Activated naive CD4-positive, alpha-beta T cell treated with anti-CD3 and anti-CD28 coated beads, Interleukin-2, amount 50 U/mL, for 16 hours (primary cell): ENCODE data around the gene DNAJC15.
"Not testable (repeated sequence)": the region's sequence is repeated elsewhere in the genome, so short reads cannot be mapped to it uniquely, and the experiment has no call there.

Experiments used
- DNase-seq: peaks from one replicate; pipeline ENCODE4 v3.0.0-alpha.2; 2020

The DNAJC15 gene

GRCh38 chr13:43046259-43046658, 22.9 kb downstream of the DNAJC15 start:
- no peak for DNase-seq

GRCh38 chr13:43054803-43055802, 31.7 kb downstream of the DNAJC15 start:
- DNase-seq = peak; percentile 21

DNA sequence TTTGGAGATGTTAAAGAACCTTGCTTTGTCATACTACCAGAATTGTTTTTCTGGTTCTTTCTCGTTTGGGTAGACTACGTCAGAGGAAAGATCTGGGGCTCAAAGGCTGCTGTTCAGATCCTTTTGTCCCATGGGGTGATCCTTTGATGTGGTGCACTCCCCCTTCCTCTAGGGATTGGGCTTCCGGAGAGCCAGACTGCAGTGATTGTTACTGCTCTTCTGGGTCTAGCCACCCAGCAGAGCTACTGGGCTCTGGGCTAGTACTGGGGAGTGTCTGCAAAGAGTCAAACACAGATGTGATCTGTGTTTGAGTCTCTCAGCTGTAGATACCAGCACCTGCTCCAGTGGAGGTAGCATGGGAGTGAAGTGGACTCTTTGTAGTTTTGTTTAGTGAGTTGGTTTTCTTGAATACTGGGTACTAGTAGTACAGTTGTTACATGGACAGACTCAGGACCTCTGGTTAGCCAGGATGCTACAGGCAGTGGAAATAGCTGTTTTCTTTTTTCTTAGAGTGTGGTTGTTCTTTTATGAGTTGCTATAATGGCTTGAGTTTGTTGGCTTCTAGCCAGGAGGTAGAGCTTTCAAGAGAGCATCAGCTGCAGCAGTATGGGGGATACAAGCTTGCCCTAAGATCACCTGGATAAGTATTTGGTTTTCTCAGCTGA, 34.4 kb downstream of the DNAJC15 start:
- DNase-seq = no peak

GRCh38 chr13:43058318-43058674, 34.9 kb downstream of the DNAJC15 start:
- no peak for DNase-seq

- no peak for DNase-seq
These were observed 35.4 kb downstream of the DNAJC15 start for GRCh38 chr13:43058831-43059230.

- DNase-seq = not testable (repeated sequence)
These were observed 36.4 kb downstream of the DNAJC15 start for GRCh38 chr13:43059779-43060178.

GRCh38 chr13:43060806-43061205, 37.4 kb downstream of the DNAJC15 start:
- not testable (repeated sequence) for DNase-seq

DNA sequence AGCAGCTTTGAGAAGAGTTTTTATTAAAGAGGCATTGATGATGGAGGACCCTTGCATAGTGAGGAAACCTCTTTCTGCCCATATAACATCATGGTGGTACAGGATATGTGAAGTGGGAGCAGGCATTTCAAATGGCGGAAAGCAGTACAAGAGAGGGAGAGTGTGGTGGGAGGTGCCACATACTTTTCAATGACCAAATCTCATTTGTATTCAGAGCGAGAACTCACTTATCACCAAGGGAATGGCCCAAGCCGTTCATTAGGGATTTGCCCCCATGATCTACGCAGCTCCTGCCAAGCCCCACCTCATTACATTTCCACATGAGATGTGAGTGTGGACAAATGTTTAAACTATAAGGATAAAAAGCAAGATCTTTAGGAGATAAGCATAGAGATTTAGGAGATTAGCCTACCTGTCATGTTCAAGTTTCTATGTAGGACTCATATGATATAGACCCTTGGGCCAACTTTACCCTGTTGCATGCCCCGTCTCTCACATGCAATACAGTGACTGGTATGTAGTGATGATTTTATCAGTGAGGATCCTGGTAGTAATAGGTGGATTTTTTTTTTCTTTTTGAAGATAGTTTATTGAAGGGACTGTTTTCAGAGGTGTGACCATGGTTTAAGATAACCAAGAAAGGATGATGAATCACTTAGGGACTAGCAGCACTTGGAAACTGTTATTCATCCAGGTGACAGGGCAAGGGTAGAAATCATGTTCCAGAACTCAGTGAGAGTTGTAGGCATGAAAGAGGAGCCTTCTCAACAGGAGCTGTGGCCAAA, 38.3 kb downstream of the DNAJC15 start:
- no peak for DNase-seq

GRCh38 chr13:43071824-43072223, 48.4 kb downstream of the DNAJC15 start:
- no peak for DNase-seq

- no peak for DNase-seq
These were observed 49.0 kb downstream of the DNAJC15 start for GRCh38 chr13:43072394-43072793.

DNA sequence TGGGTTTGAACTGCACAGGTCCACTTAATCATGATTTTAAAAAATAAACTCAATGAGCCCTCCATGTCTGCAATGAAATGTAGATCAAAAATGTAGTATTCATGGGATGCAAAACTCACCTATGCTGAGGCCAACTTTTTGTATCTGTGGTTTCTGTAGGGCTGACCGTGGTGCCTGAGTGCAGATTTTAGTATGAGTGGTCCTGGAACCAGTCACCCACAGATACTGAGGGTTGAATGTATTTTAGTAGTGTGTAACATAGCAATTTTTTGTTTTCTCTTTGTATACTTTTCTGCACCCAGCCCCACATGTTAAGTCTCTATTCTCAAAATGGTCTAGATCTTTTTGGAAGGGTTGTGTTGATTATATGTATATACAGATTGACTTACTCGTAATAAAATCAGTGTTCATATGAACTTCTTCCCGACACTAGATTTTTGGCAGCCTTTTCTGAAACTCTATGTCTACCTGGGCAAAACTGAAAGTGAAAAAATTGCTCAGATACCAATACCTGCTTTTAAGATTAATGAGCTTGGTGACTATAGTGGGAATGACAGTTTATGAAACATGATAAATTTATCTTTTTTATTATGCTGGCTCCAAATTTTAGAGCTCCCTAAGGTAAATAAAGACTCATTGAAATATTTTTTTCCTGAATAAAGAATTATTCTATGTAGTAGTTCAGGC, 51.6 kb downstream of the DNAJC15 start:
- no peak for DNase-seq

- not testable (repeated sequence) for DNase-seq
These were observed 52.1 kb downstream of the DNAJC15 start for GRCh38 chr13:43075511-43075902.

GRCh38 chr13:43077046-43077445, 53.7 kb downstream of the DNAJC15 start:
- no peak for DNase-seq

- DNase-seq = no peak
These were observed 54.1 kb downstream of the DNAJC15 start for GRCh38 chr13:43077461-43077860.

- no peak for DNase-seq
These were observed 54.5 kb downstream of the DNAJC15 start for GRCh38 chr13:43077906-43078305.

DNA sequence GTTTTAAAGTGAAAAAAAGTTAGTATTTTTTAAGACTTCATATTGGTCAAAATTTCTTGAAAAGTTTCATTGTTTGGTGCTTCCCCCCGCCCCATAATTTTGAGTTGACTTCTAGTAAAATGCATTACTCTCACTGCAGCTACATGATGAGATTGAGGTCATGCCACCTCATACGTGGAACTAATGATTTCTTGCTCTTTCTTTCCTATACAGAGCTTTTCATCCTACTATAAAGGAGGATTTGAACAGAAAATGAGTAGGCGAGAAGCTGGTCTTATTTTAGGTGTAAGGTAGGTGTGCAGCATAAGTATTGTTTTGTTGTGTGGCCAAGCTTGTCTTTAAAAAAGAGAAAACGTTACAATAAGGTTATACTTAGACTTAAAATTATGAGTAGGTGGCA, 55.0 kb downstream of the DNAJC15 start:
- DNase-seq = no peak

DNA sequence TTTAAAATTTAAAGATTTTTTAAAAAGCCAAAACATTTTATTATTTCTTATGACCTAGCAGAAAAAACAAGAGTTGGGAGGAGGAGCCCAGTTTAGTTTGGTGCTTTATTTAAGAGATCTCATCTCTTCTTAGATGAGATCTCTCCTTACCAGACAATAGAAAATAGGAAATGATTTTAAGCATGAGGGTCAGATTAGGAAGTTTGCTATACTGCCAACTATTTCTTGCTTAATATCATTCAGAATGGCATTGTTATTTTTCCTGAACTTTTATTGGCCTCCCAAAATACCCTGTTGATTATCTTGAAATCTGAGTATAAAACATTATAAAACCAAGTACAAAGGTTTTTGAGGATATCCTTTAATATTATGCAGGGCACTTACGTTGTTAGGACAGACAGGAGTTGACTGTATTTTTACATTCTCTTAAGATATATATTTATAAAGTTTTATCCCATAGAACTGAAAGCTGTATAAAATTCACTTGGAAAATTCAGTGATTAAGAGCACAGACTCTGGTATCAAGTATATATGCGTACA, 56.1 kb downstream of the DNAJC15 start:
- no peak for DNase-seq

DNA sequence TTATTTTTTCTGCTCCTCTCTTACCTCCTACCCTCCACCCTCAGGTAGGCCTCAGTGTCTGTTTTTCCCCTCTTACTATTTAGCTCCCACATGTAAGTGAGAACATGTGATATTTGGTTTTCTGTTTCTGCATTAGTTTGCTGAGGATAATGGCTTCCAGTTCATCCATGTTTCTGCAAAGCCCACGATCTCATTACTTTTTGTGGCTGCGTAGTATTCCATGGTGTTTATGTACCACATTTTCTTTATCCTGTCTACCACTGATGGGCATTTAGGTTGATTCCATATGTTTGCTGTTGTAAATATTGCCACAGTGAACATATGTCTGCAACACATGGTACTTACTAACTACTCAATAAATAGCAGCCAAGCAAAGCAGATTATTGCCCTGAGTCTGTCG, 56.8 kb downstream of the DNAJC15 start:
- DNase-seq = no peak

GRCh38 chr13:43081866-43082265, 58.5 kb downstream of the DNAJC15 start:
- no peak for DNase-seq

DNA sequence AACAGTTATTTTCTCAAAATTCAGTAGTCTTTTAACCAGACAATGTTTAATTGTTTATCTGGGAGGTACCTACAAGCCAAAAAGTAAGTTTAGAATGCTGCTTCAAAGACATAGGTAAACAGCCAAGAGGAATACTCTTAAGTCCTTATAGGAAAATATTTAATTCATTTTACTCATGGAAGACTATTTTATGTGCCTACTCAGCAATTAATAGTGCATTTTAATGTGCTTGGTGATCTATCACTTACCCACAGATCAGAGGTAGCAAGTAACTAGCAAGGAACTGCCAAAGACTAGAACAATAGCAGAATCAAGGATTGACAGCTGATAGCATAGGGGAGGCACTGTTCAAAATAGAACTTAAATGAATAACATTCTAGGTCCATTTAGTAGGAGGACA, 60.4 kb downstream of the DNAJC15 start:
- DNase-seq = no peak

DNA sequence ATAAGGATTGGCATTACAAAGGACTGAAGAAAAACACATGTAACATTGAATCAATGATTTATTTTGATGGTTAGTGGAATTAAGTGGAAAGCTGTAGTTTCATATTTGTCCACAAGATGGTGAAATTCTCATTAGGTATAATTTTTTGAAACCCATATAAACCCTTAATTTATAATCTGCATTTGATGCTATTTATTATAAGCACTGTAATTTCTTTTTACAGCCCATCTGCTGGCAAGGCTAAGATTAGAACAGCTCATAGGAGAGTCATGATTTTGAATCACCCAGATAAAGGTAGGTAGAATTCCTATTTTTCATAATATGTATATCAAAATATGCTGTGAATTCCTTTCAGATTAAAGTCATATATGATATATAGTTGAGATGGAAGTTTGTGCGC, 62.2 kb downstream of the DNAJC15 start:
- DNase-seq = no peak

GRCh38 chr13:43086181-43086580, 62.8 kb downstream of the DNAJC15 start:
- DNase-seq = no peak
